PC-3 (cell line): ENCODE data around the gene MYO3B.

Experiments used
- EZH2 ChIP-seq: fragments of 300-600 bp; sonication (generic); IDR thresholded peaks from one replicate; pipeline ENCODE4 v1.6.1; 2017; ENCODE audit warnings: antibody characterized with exemption, mild to moderate bottlenecking, low read length; ENCODE audit not compliant: unreplicated experiment
- TF ChIP-seq, protein P1 (sequence below): fragments of 300-600 bp; sonication (generic); conservative IDR thresholded peaks from 2 replicates; pipeline ENCODE4 v1.5.1; 2017; ENCODE audit warnings: antibody characterized with exemption, low read depth, mild to moderate bottlenecking, low read length

GRCh38 chr2:170307555-170308351 lies 129.8 kb downstream of the MYO3B start:
- TF ChIP-seq, protein P1, sequence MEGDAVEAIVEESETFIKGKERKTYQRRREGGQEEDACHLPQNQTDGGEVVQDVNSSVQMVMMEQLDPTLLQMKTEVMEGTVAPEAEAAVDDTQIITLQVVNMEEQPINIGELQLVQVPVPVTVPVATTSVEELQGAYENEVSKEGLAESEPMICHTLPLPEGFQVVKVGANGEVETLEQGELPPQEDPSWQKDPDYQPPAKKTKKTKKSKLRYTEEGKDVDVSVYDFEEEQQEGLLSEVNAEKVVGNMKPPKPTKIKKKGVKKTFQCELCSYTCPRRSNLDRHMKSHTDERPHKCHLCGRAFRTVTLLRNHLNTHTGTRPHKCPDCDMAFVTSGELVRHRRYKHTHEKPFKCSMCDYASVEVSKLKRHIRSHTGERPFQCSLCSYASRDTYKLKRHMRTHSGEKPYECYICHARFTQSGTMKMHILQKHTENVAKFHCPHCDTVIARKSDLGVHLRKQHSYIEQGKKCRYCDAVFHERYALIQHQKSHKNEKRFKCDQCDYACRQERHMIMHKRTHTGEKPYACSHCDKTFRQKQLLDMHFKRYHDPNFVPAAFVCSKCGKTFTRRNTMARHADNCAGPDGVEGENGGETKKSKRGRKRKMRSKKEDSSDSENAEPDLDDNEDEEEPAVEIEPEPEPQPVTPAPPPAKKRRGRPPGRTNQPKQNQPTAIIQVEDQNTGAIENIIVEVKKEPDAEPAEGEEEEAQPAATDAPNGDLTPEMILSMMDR, result no peak
- TF ChIP-seq EZH2, result no peak
